ENCODE results near the gene POC1A. TPM values are rescaled to one million over a fixed set of nuclear protein-coding genes. Genes with fewer than 3 reads are reported as not detected.
A peak's percentile ranks its signal among the peaks of the same experiment; 100 is the strongest.

POC1A gene
- total RNA-seq, 1 experiment from 2014 or later = 25.7 TPM

DNA sequence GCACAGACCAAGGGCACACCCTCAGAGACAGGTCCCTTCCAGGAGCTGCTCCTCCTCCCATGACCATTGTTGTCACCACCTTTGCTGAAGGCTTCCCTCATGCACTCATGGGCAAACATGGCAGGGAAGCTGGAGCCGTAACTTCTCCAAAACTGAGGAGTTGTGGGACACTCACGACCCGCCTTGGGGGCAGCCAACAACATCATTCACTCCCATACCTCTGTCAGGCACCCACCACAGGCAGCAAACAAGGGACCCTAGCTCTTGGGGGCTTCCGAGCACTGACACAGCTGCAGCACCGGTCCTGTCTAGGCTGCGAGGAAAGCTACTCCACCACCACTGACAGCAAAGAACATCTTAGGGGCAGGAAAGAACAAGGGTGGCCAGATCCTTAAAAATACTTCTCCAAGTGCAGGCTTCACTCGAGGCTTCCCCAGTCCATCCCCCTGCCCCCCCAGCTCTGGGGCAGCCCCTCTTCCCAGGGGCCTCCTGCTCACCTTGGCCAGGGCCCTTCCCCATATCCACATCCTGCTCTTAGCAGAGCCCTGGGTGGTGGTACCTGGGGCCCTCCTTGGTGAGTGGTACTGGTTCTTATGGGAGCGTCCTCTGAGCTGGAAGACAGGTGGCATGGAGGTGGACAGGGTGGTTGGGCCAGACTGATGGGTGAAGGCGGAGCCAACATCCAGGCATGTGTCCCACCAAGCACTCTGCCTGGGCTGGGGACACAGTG lies 69.8 kb downstream of the POC1A start:
- POLR2A ChIA-PET = no interaction called here
- in situ Hi-C loops (cut with HindIII; ENCODE audit: low pct_unique_long_range_greater_than_20kb, low sequenced_read_pairs) = no loop called here
- H3K27me3 ChIP-seq (ENCODE audit: control insufficient read depth, insufficient read depth, low read length) = no peaks in the 10 kb centered on the region
- no peaks in the 10 kb centered on the region for H3K9me3 ChIP-seq (ENCODE audit: control insufficient read depth, insufficient read depth, low read depth, low read length)
- no peak overlapping the region for H3K27ac ChIP-seq (ENCODE audit: low read length)
- intact Hi-C loops (cut with micrococcal nuclease; ENCODE audit: unreplicated experiment) = no loop called here
- no peak for DNase-seq (ENCODE audit: low read depth, low spot score)
- TF ChIP-seq TCF7L2 (IDR thresholded peaks at IDR 0.05; ENCODE audit: low read depth, low read length) = no peak
- TF ChIP-seq POLR2AphosphoS5 (IDR thresholded peaks at IDR 0.05; ENCODE audit: low read depth, low read length) = no peak
- TF ChIP-seq, protein P1, sequence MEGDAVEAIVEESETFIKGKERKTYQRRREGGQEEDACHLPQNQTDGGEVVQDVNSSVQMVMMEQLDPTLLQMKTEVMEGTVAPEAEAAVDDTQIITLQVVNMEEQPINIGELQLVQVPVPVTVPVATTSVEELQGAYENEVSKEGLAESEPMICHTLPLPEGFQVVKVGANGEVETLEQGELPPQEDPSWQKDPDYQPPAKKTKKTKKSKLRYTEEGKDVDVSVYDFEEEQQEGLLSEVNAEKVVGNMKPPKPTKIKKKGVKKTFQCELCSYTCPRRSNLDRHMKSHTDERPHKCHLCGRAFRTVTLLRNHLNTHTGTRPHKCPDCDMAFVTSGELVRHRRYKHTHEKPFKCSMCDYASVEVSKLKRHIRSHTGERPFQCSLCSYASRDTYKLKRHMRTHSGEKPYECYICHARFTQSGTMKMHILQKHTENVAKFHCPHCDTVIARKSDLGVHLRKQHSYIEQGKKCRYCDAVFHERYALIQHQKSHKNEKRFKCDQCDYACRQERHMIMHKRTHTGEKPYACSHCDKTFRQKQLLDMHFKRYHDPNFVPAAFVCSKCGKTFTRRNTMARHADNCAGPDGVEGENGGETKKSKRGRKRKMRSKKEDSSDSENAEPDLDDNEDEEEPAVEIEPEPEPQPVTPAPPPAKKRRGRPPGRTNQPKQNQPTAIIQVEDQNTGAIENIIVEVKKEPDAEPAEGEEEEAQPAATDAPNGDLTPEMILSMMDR (IDR thresholded peaks at IDR 0.05) = no peak
- TF ChIP-seq, protein P2, sequence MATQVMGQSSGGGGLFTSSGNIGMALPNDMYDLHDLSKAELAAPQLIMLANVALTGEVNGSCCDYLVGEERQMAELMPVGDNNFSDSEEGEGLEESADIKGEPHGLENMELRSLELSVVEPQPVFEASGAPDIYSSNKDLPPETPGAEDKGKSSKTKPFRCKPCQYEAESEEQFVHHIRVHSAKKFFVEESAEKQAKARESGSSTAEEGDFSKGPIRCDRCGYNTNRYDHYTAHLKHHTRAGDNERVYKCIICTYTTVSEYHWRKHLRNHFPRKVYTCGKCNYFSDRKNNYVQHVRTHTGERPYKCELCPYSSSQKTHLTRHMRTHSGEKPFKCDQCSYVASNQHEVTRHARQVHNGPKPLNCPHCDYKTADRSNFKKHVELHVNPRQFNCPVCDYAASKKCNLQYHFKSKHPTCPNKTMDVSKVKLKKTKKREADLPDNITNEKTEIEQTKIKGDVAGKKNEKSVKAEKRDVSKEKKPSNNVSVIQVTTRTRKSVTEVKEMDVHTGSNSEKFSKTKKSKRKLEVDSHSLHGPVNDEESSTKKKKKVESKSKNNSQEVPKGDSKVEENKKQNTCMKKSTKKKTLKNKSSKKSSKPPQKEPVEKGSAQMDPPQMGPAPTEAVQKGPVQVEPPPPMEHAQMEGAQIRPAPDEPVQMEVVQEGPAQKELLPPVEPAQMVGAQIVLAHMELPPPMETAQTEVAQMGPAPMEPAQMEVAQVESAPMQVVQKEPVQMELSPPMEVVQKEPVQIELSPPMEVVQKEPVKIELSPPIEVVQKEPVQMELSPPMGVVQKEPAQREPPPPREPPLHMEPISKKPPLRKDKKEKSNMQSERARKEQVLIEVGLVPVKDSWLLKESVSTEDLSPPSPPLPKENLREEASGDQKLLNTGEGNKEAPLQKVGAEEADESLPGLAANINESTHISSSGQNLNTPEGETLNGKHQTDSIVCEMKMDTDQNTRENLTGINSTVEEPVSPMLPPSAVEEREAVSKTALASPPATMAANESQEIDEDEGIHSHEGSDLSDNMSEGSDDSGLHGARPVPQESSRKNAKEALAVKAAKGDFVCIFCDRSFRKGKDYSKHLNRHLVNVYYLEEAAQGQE (IDR thresholded peaks at IDR 0.05; ENCODE audit: insufficient read depth in 1 of 2, low read depth in 2 of 2, low read length in 1 of 2) = no peak
- CTCF ChIA-PET = no interaction called here
- BruUV-seq (replicated peaks) = no TSS peak
- no peaks in the 10 kb centered on the region for H3K36me3 ChIP-seq (ENCODE audit: control insufficient read depth, insufficient read depth, low read length)
- H3K4me3 ChIP-seq (ENCODE audit: low read depth in 2 of 2, low read length in 2 of 2) = no peak overlapping the region
- 0 out of 2 replicates have a peak, but pooled peaks have one; percentile 5 for ATAC-seq
- H3K4me1 ChIP-seq (ENCODE audit: control insufficient read depth, insufficient read depth, low read length) = no peaks in the 10 kb centered on the region; the same call in 1 of the 2 replicates

DNA sequence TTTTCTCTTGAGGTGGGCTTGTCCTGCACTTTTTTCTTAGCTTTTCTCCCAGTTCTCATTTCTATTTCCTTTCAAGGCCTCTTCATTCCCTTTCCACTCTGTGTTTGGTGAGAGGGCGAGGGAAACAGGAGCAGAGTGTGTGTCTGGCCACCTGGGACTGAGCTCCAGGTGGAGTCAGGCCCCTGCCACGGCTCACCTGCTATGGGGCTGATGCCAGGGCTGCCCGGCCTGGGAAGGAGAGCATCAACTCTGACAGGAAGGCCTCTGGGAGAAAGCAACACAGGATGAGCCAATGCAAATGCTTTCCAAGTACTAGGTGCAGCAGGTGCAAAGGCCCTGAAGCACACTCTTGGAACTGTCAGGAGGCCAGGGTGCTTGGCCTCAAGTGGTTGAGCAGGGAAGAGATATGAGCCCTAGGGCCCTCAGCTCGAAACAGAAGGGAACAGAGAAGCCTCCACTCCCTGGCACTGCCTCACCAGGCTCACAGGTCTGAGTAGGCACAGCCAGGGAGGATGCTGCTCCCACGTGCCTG lies 70.6 kb downstream of the POC1A start:
- TF ChIP-seq, protein P2 (IDR thresholded peaks at IDR 0.05; ENCODE audit: insufficient read depth in 1 of 2, low read depth in 2 of 2, low read length in 1 of 2) = no peak
- TF ChIP-seq, protein P1 (IDR thresholded peaks at IDR 0.05) = no peak
- no TSS peak for BruUV-seq (replicated peaks)
- CTCF ChIA-PET = no interaction called here
- no peaks in the 10 kb centered on the region for H3K4me1 ChIP-seq (ENCODE audit: control insufficient read depth, insufficient read depth, low read length)
- DNase-seq (ENCODE audit: low read depth, low spot score) (no peak), ATAC-seq (no peak)
- POLR2A ChIA-PET = no interaction called here
- no peak overlapping the region for H3K27ac ChIP-seq (ENCODE audit: low read length)
- H3K4me3 ChIP-seq (ENCODE audit: low read depth in 2 of 2, low read length in 2 of 2) = no peak overlapping the region
- in situ Hi-C loops (cut with HindIII; ENCODE audit: low pct_unique_long_range_greater_than_20kb, low sequenced_read_pairs) = no loop called here
- no peaks in the 10 kb centered on the region for H3K36me3 ChIP-seq (ENCODE audit: control insufficient read depth, insufficient read depth, low read length)
- no peaks in the 10 kb centered on the region for H3K27me3 ChIP-seq (ENCODE audit: control insufficient read depth, insufficient read depth, low read length)
- intact Hi-C loops (cut with micrococcal nuclease; ENCODE audit: unreplicated experiment) = no loop called here
- no peaks in the 10 kb centered on the region for H3K9me3 ChIP-seq (ENCODE audit: control insufficient read depth, insufficient read depth, low read depth, low read length)

Data from Panc1 (cell line).